Stimulated activated CD4-positive, alpha-beta T cell treated with anti-CD3 and anti-CD28 coated beads, TNF-alpha, amount 100 ng/mL, for 1 hour (primary cell): Measurements from ENCODE around the gene METTL15.
"Not testable (repeated sequence)": the region's sequence is repeated elsewhere in the genome, so short reads cannot be mapped to it uniquely, and the experiment has no call there.

ENCODE experiments used
- DNase-seq, 3 donors: peaks; one replicate each; pipeline ENCODE4 v3.0.0-alpha.2; 2020; ENCODE audit warnings: low read depth in 3 of 3, low spot score in 1 of 3

METTL15 gene

GRCh38 chr11:28195449-28195848, 87.3 kb downstream of the METTL15 start:
- DNase-seq, result no peak

GRCh38 chr11:28209906-28210305, 101.7 kb downstream of the METTL15 start:
- no peak for DNase-seq

- DNase-seq, result not testable (repeated sequence)
Measured at GRCh38 chr11:28222063-28222462, 113.9 kb downstream of the METTL15 start.

GRCh38 chr11:28223577-28223976, 115.4 kb downstream of the METTL15 start:
- no peak for DNase-seq

GRCh38 chr11:28223994-28224393, 115.8 kb downstream of the METTL15 start:
- DNase-seq, result no peak

GRCh38 chr11:28227460-28227859, 119.3 kb downstream of the METTL15 start:
- no peak for DNase-seq

GRCh38 chr11:28228196-28228895, 120.2 kb downstream of the METTL15 start:
- no peak for DNase-seq

- DNase-seq, result no peak
Measured at GRCh38 chr11:28231475-28231874, 123.3 kb downstream of the METTL15 start.

- DNase-seq, result no peak
Measured at GRCh38 chr11:28232649-28233048, 124.5 kb downstream of the METTL15 start.

- DNase-seq, result no peak
Measured at GRCh38 chr11:28241760-28242159, 133.6 kb downstream of the METTL15 start.

GRCh38 chr11:28242596-28242995, 134.4 kb downstream of the METTL15 start:
- no peak for DNase-seq

- DNase-seq, result no peak
Measured at GRCh38 chr11:28243061-28243460, 134.9 kb downstream of the METTL15 start.

GRCh38 chr11:28243581-28243980, 135.4 kb downstream of the METTL15 start:
- no peak for DNase-seq

GRCh38 chr11:28245131-28245530, 136.9 kb downstream of the METTL15 start:
- no peak for DNase-seq

- no peak for DNase-seq
Measured at GRCh38 chr11:28250192-28250591, 142.0 kb downstream of the METTL15 start.

GRCh38 chr11:28251257-28251656, 143.1 kb downstream of the METTL15 start:
- no peak for DNase-seq

- DNase-seq, result no peak
Measured at GRCh38 chr11:28257761-28258160, 149.6 kb downstream of the METTL15 start.

- DNase-seq, result no peak
Measured at GRCh38 chr11:28259177-28259843, 151.1 kb downstream of the METTL15 start.

GRCh38 chr11:28268925-28269324, 160.7 kb downstream of the METTL15 start:
- no peak for DNase-seq

GRCh38 chr11:28269586-28269985, 161.4 kb downstream of the METTL15 start:
- no peak for DNase-seq

- DNase-seq, result not testable (repeated sequence)
Measured at GRCh38 chr11:28272247-28272646, 164.1 kb downstream of the METTL15 start.

GRCh38 chr11:28274216-28274615, 166.0 kb downstream of the METTL15 start:
- DNase-seq, result no peak

- DNase-seq, result no peak
Measured at GRCh38 chr11:28284196-28284595, 176.0 kb downstream of the METTL15 start.
